OCI-LY1 (cell line): Measurements from ENCODE around the gene RPH3AL.

Experiments
- H2AFZ ChIP-seq: fragments of 200-600 bp; sonication (generic), shearing (Covaris generic); 2 replicates; pipeline ENCODE4 v1.6.0; 2014; ENCODE audit warnings: antibody characterized with exemption, mild to moderate bottlenecking, low read length
- H3F3A ChIP-seq: fragments of 200-600 bp; sonication (generic), shearing (Covaris generic); 2 replicates; pipeline ENCODE4 v1.6.0; 2014; ENCODE audit warnings: mild to moderate bottlenecking, antibody characterized with exemption, low read length, moderate library complexity; ENCODE audit not compliant: insufficient read depth
- H3K27ac ChIP-seq: fragments of 200-600 bp; sonication (generic); 2 replicates; pipeline ENCODE4 v1.5.1; 2014; ENCODE audit warnings: low read length, mixed run types, mild to moderate bottlenecking, low read depth; ENCODE audit not compliant: poor library complexity, severe bottlenecking
- H3K27me3 ChIP-seq: fragments of 200-600 bp; sonication (generic); 2 replicates; pipeline ENCODE4 v1.6.0; 2014; ENCODE audit warnings: antibody characterized with exemption, mild to moderate bottlenecking, low read length, moderate library complexity; ENCODE audit not compliant: insufficient read depth
- H3K36me3 ChIP-seq: fragments of 200-600 bp; sonication (generic); 2 replicates; pipeline ENCODE4 v1.6.1; 2014; ENCODE audit warnings: mild to moderate bottlenecking, antibody characterized with exemption, low read length, moderate library complexity, mixed read lengths; ENCODE audit not compliant: insufficient read depth
- H3K4me1 ChIP-seq: fragments of 200-600 bp; sonication (generic); 2 replicates; pipeline ENCODE4 v1.5.1; 2014; ENCODE audit warnings: mild to moderate bottlenecking, low read length, moderate library complexity; ENCODE audit not compliant: insufficient read depth, severe bottlenecking
- H3K4me2 ChIP-seq: fragments of 200-600 bp; sonication (generic), shearing (Covaris generic); 2 replicates; pipeline ENCODE4 v1.6.1; 2014; ENCODE audit warnings: low read length
- H3K4me3 ChIP-seq: fragments of 200-600 bp; sonication (generic); 2 replicates; pipeline ENCODE4 v1.5.1; 2014; ENCODE audit warnings: low read length, low read depth, mild to moderate bottlenecking, mixed read lengths; ENCODE audit not compliant: poor library complexity, severe bottlenecking
- H3K79me2 ChIP-seq: fragments of 200-600 bp; shearing (Covaris generic); 2 replicates; pipeline ENCODE4 v1.6.1; 2016; ENCODE audit warnings: mixed run types, low read length, mixed read lengths; ENCODE audit not compliant: insufficient read depth
- H3K9ac ChIP-seq: fragments of 200-600 bp; sonication (generic), shearing (Covaris generic); 2 replicates; pipeline ENCODE4 v1.6.1; 2014; ENCODE audit warnings: mild to moderate bottlenecking, low read length, mixed read lengths
- H3K9me2 ChIP-seq: fragments of 200-600 bp; sonication (generic), shearing (Covaris generic); 2 replicates; pipeline ENCODE4 v1.6.1; 2014; ENCODE audit warnings: low read depth, mild to moderate bottlenecking, low read length, mixed read lengths
- H3K9me3 ChIP-seq: fragments of 200-600 bp; shearing (Covaris generic); 2 replicates; pipeline ENCODE4 v1.6.1; 2014; ENCODE audit warnings: low read length, mixed read lengths
- H4K20me1 ChIP-seq: fragments of 200-600 bp; sonication (generic), shearing (Covaris generic); 2 replicates; pipeline ENCODE4 v1.6.0; 2016; ENCODE audit warnings: mild to moderate bottlenecking, low read length; ENCODE audit not compliant: insufficient read depth
- EZH2 ChIP-seq: fragments of 200-600 bp; sonication (generic), shearing (Covaris generic); IDR thresholded peaks from 2 replicates; pipeline ENCODE4 v1.8.0; 2017; ENCODE audit warnings: borderline replicate concordance, mixed run types, mild to moderate bottlenecking, antibody characterized with exemption, low read length, moderate library complexity, mixed read lengths
- TF ChIP-seq, protein P1 (sequence below): fragments of 200-600 bp; sonication (generic), shearing (Covaris generic); IDR thresholded peaks from 2 replicates; pipeline ENCODE4 v1.5.1; 2017; ENCODE audit warnings: mild to moderate bottlenecking, antibody characterized with exemption, low read length, moderate library complexity, mixed read lengths

The RPH3AL gene

GRCh38 chr17:185445-186138, 167.0 kb downstream of the RPH3AL start:
- no peaks in the 10 kb centered on the region for H3K36me3 ChIP-seq
- no peak overlapping the region for H3K27ac ChIP-seq
- H3K9me3 ChIP-seq = no peaks in the 10 kb centered on the region
- H3K4me2 ChIP-seq = no peak overlapping the region
- no peaks in the 10 kb centered on the region for H3K79me2 ChIP-seq
- TF ChIP-seq, protein P1, sequence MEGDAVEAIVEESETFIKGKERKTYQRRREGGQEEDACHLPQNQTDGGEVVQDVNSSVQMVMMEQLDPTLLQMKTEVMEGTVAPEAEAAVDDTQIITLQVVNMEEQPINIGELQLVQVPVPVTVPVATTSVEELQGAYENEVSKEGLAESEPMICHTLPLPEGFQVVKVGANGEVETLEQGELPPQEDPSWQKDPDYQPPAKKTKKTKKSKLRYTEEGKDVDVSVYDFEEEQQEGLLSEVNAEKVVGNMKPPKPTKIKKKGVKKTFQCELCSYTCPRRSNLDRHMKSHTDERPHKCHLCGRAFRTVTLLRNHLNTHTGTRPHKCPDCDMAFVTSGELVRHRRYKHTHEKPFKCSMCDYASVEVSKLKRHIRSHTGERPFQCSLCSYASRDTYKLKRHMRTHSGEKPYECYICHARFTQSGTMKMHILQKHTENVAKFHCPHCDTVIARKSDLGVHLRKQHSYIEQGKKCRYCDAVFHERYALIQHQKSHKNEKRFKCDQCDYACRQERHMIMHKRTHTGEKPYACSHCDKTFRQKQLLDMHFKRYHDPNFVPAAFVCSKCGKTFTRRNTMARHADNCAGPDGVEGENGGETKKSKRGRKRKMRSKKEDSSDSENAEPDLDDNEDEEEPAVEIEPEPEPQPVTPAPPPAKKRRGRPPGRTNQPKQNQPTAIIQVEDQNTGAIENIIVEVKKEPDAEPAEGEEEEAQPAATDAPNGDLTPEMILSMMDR = no peak
- TF ChIP-seq EZH2 = no peak
- H2AFZ ChIP-seq = no peak overlapping the region
- no peak overlapping the region for H3K9ac ChIP-seq
- no peak overlapping the region for H3K4me3 ChIP-seq
- no peaks in the 10 kb centered on the region; the same call in none of the 2 replicates for H3K27me3 ChIP-seq
- no peaks in the 10 kb centered on the region for H3K4me1 ChIP-seq
- H3K9me2 ChIP-seq = no peaks in the 10 kb centered on the region
- no peaks in the 10 kb centered on the region for H3F3A ChIP-seq
- no peaks in the 10 kb centered on the region for H4K20me1 ChIP-seq

- H3K79me2 ChIP-seq = no peaks in the 10 kb centered on the region
- H3K9ac ChIP-seq = no peak overlapping the region
- H2AFZ ChIP-seq = no peak overlapping the region
- no peaks in the 10 kb centered on the region for H3F3A ChIP-seq
- H3K9me3 ChIP-seq = no peaks in the 10 kb centered on the region
- H3K9me2 ChIP-seq = no peaks in the 10 kb centered on the region
- no peak overlapping the region for H3K27ac ChIP-seq
- no peaks in the 10 kb centered on the region for H3K4me1 ChIP-seq
- no peaks in the 10 kb centered on the region for H4K20me1 ChIP-seq
- no peak overlapping the region for H3K4me3 ChIP-seq
- H3K27me3 ChIP-seq = no peaks in the 10 kb centered on the region; the same call in none of the 2 replicates
- H3K36me3 ChIP-seq = no peaks in the 10 kb centered on the region
- no peak overlapping the region for H3K4me2 ChIP-seq
- no peak for TF ChIP-seq EZH2
- TF ChIP-seq, protein P1 = no peak
Observed at GRCh38 chr17:183021-183420, 169.6 kb downstream of the RPH3AL start.

GRCh38 chr17:182050-182751, 170.4 kb downstream of the RPH3AL start:
- Histone ChIP-seq H3K9me3 (no peaks in the 10 kb centered on the region), H3K9ac (no peak overlapping the region), H2AFZ (no peak overlapping the region), H3K4me1 (no peaks in the 10 kb centered on the region), H3F3A (no peaks in the 10 kb centered on the region), H3K9me2 (no peaks in the 10 kb centered on the region), H3K27me3 (no peaks in the 10 kb centered on the region; the same call in none of the 2 replicates), H3K79me2 (no peaks in the 10 kb centered on the region), H4K20me1 (no peaks in the 10 kb centered on the region), H3K4me3 (no peak overlapping the region), H3K36me3 (no peaks in the 10 kb centered on the region), H3K4me2 (no peak overlapping the region), H3K27ac (no peak overlapping the region)
- TF ChIP-seq, protein P1 = no peak
- TF ChIP-seq EZH2 = no peak
